Progenitor cell of endocrine pancreas (in vitro differentiated cells): Measurements from ENCODE around the gene PRKCE. TPM values are rescaled to one million over a fixed set of nuclear protein-coding genes. Genes with fewer than 3 reads are reported as not detected.

Experiments
- DNase-seq: peaks from one replicate; pipeline ENCODE4 v3.0.0; 2021; ENCODE audit warnings: low spot score; ENCODE audit not compliant: unreplicated experiment
- H3K27ac Mint-ChIP-seq: 2 replicates; pipeline ENCODE4 v1.8.0; 2021; ENCODE audit warnings: mild to moderate bottlenecking, moderate library complexity, mixed read lengths
- H3K27me3 Mint-ChIP-seq: 2 replicates; pipeline ENCODE4 v1.8.0; 2021; ENCODE audit warnings: mixed read lengths
- H3K36me3 Mint-ChIP-seq: 2 replicates; pipeline ENCODE4 v1.8.0; 2022; ENCODE audit warnings: mixed read lengths; ENCODE audit not compliant: insufficient read depth
- H3K4me1 Mint-ChIP-seq: 2 replicates; pipeline ENCODE4 v1.8.0; 2021; ENCODE audit warnings: low read depth, mixed read lengths
- H3K4me3 Mint-ChIP-seq: 2 replicates; pipeline ENCODE4 v1.8.0; 2021; ENCODE audit warnings: low read depth, mild to moderate bottlenecking, moderate library complexity, mixed read lengths
- H3K9me3 Mint-ChIP-seq: 2 replicates; pipeline ENCODE4 v1.8.0; 2021; ENCODE audit warnings: low read depth, mixed read lengths
- CTCF ChIP-seq: fragments of 200-600 bp; sonication (generic); IDR thresholded peaks from one replicate; pipeline ENCODE4 v1.5.0; 2021; ENCODE audit warnings: antibody characterized with exemption, mild to moderate bottlenecking; ENCODE audit not compliant: unreplicated experiment
- total RNA-seq: library from RNA; stranded (reverse); gene quantifications from 2 replicates; pipeline ENCODE4 v1.2.1, GENCODE V29; 2021

Gene PRKCE
- total RNA-seq, 1 donor from 2014 or later, result 4.2 TPM

GRCh38 chr2:45789317-45789716 is 137.8 kb downstream of the PRKCE start:
- DNase-seq, result no peak
- Mint-ChIP-seq H3K4me1 (peaks cover 1% of the 10 kb centered on the region), H3K9me3 (no peaks in the 10 kb centered on the region)

GRCh38 chr2:45789961-45790723 is 138.7 kb downstream of the PRKCE start:
- peaks cover 15% of the 10 kb centered on the region for H3K27me3 Mint-ChIP-seq
- H3K9me3 Mint-ChIP-seq, result no peaks in the 10 kb centered on the region

More at GRCh38 chr2:45789317-45789716, 137.8 kb downstream of the PRKCE start:
- Mint-ChIP-seq H3K27me3 (peaks cover 16% of the 10 kb centered on the region), H3K36me3 (no peaks in the 10 kb centered on the region), H3K4me3 (no peak overlapping the region), H3K27ac (no peak overlapping the region)
- TF ChIP-seq CTCF, result no peak

GRCh38 chr2:45793305-45793962 is 142.0 kb downstream of the PRKCE start:
- no peak for TF ChIP-seq CTCF
- H3K27me3 Mint-ChIP-seq, result peaks cover 9% of the 10 kb centered on the region
- H3K27ac Mint-ChIP-seq, result no peak overlapping the region
- no peaks in the 10 kb centered on the region for H3K36me3 Mint-ChIP-seq
- no peak overlapping the region for H3K4me3 Mint-ChIP-seq
- peaks cover 1% of the 10 kb centered on the region for H3K4me1 Mint-ChIP-seq
- no peaks in the 10 kb centered on the region for H3K9me3 Mint-ChIP-seq
- no peak for DNase-seq

More at GRCh38 chr2:45789961-45790723, 138.7 kb downstream of the PRKCE start:
- DNase-seq, result no peak
- Mint-ChIP-seq H3K4me3 (no peak overlapping the region), H3K4me1 (peaks cover 1% of the 10 kb centered on the region), H3K27ac (no peak overlapping the region), H3K36me3 (no peaks in the 10 kb centered on the region)
- TF ChIP-seq CTCF, result no peak

GRCh38 chr2:45794134-45794617 is 142.7 kb downstream of the PRKCE start:
- H3K4me3 Mint-ChIP-seq, result no peak overlapping the region
- no peaks in the 10 kb centered on the region for H3K36me3 Mint-ChIP-seq
- H3K4me1 Mint-ChIP-seq, result peaks cover 1% of the 10 kb centered on the region
- H3K27ac Mint-ChIP-seq, result no peak overlapping the region
- no peak for TF ChIP-seq CTCF
- no peak for DNase-seq
- H3K27me3 Mint-ChIP-seq, result peaks cover 9% of the 10 kb centered on the region
- H3K9me3 Mint-ChIP-seq, result no peaks in the 10 kb centered on the region

GRCh38 chr2:45796500-45796899 is 145.0 kb downstream of the PRKCE start:
- peaks cover 19% of the 10 kb centered on the region for H3K27me3 Mint-ChIP-seq
- no peak overlapping the region for H3K4me3 Mint-ChIP-seq
- no peaks in the 10 kb centered on the region for H3K9me3 Mint-ChIP-seq
- no peaks in the 10 kb centered on the region for H3K4me1 Mint-ChIP-seq
- DNase-seq, result no peak
- no peak for TF ChIP-seq CTCF
- no peaks in the 10 kb centered on the region for H3K36me3 Mint-ChIP-seq
- H3K27ac Mint-ChIP-seq, result no peak overlapping the region
